PC-9 (cell line): Measurements from ENCODE around the gene RNASE4.

ENCODE experiments used
- CTCF ChIP-seq: fragments of 200-600 bp; sonication (generic); conservative IDR thresholded peaks from 2 replicates; pipeline ENCODE4 v1.6.1; 2017; ENCODE audit warnings: mixed run types, antibody characterized with exemption, mild to moderate bottlenecking, moderate library complexity
- EZH2 ChIP-seq: fragments of 200-600 bp; sonication (generic); IDR thresholded peaks from 2 replicates; pipeline ENCODE4 v1.8.0; 2017; ENCODE audit warnings: antibody characterized with exemption, low read depth

- TF ChIP-seq CTCF: no peak
- no peak for TF ChIP-seq EZH2
These were observed 27.3 kb downstream of the RNASE4 start for GRCh38 chr14:20711685-20712084.
